ENCODE results near the gene CCL25.

- TF ChIP-seq, protein P1, sequence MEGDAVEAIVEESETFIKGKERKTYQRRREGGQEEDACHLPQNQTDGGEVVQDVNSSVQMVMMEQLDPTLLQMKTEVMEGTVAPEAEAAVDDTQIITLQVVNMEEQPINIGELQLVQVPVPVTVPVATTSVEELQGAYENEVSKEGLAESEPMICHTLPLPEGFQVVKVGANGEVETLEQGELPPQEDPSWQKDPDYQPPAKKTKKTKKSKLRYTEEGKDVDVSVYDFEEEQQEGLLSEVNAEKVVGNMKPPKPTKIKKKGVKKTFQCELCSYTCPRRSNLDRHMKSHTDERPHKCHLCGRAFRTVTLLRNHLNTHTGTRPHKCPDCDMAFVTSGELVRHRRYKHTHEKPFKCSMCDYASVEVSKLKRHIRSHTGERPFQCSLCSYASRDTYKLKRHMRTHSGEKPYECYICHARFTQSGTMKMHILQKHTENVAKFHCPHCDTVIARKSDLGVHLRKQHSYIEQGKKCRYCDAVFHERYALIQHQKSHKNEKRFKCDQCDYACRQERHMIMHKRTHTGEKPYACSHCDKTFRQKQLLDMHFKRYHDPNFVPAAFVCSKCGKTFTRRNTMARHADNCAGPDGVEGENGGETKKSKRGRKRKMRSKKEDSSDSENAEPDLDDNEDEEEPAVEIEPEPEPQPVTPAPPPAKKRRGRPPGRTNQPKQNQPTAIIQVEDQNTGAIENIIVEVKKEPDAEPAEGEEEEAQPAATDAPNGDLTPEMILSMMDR (IDR thresholded peaks at IDR 0.05): no peak
- TF ChIP-seq POLR2A (IDR thresholded peaks at IDR 0.05): no peak
Observed at GRCh38 chr19:8044018-8044417, 8.5 kb upstream of the CCL25 start.
